ENCODE results near the gene SLC16A6.
"Not testable (repeated sequence)": the region's sequence is repeated elsewhere in the genome, so short reads cannot be mapped to it uniquely, and the experiment has no call there.

Gene SLC16A6, protein sequence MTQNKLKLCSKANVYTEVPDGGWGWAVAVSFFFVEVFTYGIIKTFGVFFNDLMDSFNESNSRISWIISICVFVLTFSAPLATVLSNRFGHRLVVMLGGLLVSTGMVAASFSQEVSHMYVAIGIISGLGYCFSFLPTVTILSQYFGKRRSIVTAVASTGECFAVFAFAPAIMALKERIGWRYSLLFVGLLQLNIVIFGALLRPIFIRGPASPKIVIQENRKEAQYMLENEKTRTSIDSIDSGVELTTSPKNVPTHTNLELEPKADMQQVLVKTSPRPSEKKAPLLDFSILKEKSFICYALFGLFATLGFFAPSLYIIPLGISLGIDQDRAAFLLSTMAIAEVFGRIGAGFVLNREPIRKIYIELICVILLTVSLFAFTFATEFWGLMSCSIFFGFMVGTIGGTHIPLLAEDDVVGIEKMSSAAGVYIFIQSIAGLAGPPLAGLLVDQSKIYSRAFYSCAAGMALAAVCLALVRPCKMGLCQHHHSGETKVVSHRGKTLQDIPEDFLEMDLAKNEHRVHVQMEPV

DNA sequence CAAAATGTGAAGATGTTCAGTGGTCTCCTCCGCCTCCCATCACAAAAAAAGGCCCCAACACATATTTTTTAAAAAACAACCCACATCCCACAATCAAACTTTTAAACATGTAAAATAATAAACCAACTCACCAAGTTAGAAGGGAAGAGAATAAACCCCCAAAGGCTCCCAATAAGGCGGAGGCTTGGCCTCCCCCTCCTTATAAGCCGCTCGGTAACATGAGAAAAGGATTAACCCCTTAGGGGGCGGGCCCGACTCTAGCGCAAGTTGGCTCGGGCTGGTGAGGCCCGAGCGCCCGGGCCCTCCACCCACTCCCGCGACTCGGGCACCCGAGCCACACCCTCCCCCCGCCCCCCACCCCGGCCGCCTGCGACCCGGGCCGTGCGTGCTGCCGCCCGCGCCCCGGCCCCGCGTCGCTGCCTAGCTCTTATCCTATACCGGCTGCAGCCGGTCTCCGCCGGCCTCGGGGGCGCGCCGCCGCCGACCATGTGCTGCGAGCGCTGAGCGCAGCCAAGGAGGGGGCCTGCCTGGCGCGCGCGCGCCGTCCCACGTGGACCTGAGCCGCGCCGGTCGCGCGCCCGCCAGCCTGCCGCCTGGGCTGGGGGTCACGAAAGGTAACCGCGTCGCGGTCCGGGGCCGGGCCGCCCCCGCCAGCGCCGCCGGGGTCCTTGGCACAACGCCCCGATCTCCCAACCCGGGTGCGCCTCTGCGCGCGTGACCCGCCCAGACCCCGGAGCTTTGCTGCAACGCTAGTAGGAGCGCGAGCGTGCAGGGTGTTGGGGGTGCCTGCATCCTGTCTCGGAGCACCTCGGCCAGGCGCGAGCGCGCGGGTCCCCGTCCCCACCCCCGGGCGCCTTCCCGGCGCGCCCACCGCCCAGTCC lies at the start of gene SLC16A6, which contains the start of gene ARSG:
Gene SLC16A6, minus strand, starts transcription at position 173 of the 881 bp plus-strand sequence. CDS start 12,807 bp downstream, outside the sequence.
Gene ARSG, plus strand, starts transcription at position 541 of the 881 bp plus-strand sequence. CDS start 15,999 bp downstream, outside the sequence.
- DNase-seq (ENCODE audit: low spot score): peak; percentile 42

DNA sequence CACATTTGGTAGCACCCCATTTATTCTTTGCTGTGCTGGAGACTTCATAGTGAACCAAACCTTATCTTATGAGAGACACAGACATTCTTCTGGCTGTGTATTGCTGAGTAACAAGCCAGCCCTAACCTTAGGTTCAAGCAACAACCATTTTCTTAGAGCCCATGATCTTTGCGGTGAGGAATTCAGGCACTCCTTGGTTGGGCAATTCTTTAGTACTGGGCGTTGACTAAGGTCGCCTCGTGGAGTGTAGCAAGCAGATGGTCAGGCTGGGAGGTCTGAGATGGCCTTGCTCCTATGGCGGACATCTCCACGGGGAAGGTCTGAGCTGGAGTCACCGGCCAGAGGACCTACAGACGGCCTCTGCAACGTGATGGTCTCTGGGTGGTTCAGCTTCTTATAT lies 43.5 kb upstream of the SLC16A6 start:
- DNase-seq (ENCODE audit: low spot score): no peak

DNA sequence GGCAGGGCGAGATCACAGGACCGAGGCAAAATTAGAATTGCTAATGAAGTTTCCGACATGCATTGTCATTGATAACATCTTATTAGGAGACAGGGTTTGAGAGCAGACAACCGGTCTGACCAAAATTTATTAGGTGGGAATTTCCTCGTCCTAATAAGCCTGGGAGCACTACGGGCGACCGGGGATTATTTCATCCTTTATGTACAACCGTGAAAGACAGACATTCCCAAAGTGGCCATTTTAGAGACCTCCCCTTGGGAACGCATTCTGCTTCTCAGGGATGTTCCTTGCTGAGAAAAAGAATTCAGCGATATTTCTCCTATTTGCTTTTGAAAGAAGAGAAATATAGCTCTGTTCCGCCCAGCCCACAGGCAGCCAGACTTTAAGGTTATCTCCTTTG lies 41.0 kb upstream of the SLC16A6 start:
- DNase-seq (ENCODE audit: low spot score): not testable (repeated sequence)

DNA sequence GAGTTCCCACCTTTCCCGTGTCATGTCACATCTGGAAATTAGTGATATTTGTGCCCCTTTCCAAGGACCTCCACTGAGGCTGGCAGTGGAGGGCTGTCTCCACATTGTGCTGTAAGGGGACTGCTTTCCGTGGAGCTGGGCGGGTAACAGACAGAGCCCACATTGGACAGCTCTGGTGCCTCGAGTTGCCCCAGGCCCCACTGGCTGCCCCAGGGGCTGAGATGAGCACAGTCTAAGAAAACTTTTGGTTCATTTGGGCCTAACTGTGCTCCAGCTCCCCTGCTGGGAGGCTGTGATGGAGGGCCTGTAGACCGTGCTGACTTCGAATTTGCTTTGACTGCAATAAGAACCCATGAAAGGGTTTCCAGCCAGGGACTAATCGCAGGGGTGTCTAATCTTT lies 38.4 kb upstream of the SLC16A6 start:
- no peak for DNase-seq (ENCODE audit: low spot score)

DNA sequence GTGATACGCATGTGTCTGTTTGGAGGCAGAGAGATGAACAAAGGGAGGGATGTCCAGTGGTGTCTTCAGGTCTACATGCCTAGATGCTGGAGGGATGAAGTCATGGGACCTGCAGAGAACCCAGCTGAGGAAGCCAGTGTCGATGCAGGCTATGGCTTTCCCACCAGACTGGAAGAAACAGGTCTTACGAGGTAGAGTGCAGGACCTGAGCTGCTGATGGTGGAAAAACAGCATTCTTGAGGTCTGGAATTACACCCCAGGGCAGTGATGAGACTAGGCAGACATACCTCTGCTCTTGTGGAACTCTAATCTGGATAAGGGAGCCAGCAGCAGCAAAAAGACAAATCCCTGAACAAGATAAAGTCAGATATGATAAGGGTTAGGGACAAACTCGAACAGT lies 37.7 kb upstream of the SLC16A6 start:
- no peak for DNase-seq (ENCODE audit: low spot score)

DNA sequence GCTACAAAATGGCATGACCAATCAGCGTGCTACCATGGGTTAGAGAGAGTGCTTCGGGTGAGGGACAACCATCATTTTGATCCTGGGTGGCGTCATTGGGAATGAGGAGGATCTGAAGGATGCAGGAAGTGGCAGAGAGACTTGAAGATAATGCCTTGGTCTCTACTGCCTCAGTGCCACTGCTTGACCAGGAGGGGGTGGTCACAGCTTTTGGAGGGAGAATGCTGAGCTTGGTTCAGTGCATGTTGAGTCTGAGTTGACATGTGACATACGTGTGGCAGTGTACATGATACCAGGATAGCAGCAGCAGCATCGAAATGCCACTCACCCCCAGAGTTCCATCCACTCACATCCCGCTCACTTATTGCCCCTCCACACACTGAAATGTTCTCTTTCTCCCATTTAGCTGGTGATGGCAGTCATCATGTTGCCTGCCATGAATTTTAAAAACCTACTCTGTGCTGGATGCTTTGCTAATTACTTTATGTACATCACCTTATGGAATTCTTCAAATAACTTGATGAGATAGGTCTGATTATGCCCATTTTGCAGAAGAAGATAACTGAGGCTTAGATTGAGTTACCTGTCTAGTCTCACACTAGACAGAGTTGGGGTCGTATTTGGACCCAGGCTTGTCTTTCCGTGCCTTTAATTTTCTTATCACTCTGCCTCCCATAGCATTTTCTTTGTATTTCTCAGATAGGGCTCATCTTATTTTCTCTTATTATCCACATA lies 37.1 kb upstream of the SLC16A6 start:
- DNase-seq (ENCODE audit: low spot score): no peak

DNA sequence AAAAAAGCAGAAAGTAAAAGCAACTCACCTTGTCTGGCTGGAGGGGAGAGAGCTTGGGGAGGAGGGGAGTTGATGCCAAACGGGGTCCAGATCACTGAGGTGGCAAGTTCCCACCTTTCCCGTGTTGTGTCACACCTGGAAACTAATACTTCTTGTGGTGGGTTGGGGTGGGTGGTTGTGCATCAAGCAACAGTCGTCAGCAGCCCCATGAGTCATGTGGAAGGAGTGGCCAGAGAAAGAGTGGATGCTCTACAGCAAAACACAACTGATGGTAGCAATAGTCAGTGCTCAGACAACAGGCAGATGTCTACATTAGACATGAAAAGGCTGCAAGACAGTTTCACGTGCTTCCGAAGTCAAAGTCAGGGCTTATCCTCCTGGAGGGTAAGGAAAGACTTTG lies 35.8 kb upstream of the SLC16A6 start:
- DNase-seq (ENCODE audit: low spot score): no peak

DNA sequence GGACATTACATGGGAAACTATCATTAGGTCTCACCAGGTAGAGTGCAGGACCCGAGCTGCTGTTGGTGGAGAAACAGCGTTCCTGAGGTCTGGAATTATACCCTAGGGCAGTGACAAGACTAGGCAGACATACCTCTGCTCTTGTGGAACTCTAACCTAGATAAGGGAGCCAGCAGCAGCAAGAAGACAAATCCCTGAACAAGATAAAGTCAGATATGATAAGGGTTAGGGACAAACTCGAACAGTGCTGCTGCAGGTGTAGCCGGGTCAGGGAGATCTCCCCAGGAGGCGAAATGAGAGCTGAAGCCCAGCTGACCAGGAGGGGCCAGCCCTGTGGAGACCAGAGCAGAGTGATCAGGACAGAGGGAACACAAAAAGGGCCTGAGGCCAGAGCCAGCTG lies 35.0 kb upstream of the SLC16A6 start:
- DNase-seq (ENCODE audit: low spot score): no peak

DNA sequence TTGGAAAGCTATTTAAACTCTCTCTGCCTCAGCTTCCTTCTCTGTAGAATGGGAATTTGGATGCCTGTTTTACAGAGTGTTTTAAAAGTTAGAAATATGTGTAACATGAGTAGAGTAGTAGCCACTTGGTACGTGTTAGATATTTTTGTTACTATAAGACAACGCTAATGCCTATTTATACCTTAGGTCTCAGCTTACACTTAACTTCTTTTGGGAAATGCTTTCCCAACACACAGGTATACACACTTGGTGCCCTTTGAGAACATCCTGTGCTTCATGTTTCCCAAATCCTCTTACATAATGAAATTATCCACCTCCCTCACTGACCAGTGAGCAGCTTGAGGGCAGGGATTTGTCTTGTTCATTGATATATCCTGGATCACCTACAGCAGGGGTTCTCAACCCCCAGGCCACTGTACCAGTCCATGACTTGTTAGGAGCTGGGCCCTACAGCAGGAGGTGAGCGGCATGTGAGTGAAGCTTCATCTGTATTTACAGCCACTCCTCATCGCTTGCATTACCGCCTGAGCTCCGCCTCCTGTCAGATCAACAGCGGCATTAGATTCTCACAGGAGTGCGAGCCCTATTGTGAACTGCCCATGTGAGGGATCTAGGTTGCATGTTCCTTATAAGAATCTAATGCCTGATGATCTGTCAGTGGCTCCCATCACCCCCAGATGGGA lies 33.9 kb upstream of the SLC16A6 start:
- DNase-seq (ENCODE audit: low spot score): no peak

DNA sequence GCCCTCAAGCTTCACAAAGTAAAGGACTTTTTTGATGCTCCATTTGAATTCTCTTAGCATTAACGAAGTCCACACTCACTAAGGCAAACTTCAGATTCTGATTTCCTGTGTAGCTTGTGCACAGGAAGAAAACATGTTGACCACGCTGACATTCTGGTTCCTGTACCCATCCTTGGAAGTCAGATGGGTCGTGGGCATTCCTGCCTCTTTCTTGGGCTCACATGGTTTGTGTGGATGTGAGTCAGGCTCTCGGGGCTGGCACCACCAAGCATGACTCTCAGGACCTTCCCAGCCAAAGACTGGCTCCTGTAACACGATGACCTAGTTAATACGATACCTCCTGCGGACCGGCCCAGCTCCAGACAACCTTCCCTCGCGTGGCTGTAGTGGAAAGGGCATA lies 33.2 kb upstream of the SLC16A6 start:
- no peak for DNase-seq (ENCODE audit: low spot score)

DNA sequence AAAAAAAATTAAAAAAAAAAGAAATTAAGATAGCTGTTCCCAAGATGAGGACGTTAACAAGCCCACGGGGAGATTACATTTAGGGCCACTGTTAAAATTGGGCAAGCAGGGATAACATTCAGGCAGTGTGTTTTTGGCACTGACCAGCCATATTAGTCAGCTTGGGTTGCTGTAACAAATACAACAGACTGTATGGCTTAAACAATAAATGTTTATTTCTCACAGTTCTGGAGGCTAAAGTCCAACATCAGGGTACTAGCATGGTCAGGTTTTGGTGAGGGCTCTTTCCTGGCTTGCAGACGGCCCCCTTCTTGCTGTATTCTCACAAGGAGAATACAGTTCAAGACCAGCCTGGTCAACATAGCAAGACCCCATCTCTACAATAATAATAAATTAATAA lies 31.7 kb upstream of the SLC16A6 start:
- DNase-seq (ENCODE audit: low spot score): no peak

DNA sequence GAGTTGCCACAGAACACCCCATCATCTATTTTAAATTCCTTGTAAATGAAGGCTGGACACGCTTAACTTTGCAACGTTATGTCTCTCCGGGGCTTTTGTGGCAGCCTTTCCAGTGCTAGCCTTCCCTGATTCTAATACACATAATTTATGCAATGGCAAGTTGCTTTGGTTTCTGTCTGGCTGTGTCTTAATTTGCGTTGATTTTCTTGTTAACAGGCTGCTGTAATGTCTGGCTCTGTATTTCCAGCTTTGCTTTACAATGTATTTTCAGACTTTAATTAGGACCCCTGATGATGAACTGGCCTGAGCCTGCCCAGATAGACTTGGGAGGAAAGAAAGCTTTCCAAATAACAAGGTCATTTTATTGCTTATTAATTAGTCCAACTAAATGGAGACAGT lies 30.6 kb upstream of the SLC16A6 start:
- no peak for DNase-seq (ENCODE audit: low spot score)

DNA sequence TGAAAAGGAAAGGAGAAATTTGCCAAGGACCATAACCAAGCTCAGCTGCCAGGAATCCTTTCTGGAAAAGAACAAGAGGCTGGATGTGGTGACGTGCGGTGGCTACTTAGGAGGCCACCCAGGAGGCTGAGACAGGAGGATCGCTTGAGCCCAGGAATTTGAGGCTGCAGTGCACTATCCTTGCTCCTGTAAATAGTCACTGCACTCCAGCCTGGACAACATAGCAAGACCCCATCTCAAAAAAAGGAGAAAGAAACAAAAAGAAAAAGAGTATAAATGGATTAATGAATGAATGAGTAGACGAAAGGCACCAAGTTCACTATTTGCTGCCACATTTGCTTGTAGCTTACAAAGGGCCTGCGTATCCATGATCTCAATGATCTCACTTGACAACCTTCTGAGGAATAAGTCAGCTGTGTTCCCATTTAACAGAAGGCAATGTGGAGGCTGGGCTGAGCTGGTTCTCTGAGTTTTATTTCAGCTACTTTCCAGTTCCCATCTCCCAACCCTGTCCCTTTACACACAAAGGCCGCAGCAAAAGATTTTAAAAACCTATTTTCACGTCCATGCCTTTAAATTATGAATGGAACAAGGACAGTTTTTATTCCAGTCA lies 30.1 kb upstream of the SLC16A6 start:
- no peak for DNase-seq (ENCODE audit: low spot score)

DNA sequence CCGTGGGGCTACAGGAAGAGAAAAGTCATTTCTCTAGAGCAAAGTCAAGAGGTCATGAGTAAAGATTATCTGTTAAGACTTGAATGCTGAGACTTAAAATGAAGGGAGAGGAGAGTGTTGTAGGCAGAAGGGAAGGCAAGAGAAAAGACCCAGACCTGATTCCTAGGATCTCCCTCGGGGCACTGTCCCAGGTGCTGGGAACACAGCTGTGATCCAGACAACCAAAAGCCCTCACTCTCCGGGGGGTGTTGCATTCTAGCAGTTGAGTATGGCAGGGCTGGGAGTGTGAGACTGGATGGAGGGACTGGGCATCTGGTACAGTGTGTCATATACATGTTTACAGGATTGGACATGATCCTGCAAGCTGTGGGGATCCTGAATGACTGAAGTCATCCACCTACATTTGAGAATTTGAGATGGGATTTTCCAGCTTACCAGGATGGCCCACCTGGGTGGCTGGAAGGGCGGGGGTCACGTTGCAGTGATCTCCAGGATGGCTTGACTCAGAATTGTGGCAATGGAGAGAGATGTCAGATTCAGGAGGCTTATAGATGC lies 29.5 kb upstream of the SLC16A6 start:
- no peak for DNase-seq (ENCODE audit: low spot score)

DNA sequence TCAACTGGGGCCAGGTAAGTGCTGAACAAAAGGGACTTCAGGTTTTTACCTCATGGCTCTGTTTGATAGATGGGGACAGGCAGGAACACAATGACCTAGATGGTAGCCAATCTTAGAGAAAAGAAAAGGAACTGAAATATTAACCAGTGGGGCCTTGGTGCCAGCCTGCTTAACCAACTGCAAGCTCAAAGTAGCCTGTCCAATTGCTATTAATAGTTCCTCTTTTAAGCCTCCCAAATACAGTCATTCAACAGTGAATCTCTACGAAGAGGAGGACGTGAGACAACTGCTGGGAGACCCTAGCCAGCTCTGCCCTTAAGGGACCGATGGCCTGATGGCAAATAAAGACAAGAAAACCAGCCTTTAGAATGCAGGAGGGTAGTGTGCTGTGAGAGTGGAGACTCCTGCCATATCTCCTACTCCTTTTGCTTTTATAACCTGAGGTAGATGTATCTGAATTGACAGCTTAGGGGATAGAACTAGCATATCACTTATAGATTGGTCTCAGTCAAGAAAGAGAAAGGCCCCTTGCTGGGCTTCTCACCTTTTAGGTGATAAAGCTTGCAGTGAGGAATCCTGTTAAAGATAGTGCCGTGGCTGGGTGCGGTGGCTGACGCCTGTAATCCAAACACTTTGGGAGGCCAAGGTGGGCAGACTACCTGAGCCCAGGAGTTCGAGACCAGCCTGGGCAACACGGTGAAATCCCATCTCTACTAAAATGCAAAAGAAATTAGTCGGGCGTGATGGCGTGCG lies 28.7 kb upstream of the SLC16A6 start:
- DNase-seq (ENCODE audit: low spot score): no peak

DNA sequence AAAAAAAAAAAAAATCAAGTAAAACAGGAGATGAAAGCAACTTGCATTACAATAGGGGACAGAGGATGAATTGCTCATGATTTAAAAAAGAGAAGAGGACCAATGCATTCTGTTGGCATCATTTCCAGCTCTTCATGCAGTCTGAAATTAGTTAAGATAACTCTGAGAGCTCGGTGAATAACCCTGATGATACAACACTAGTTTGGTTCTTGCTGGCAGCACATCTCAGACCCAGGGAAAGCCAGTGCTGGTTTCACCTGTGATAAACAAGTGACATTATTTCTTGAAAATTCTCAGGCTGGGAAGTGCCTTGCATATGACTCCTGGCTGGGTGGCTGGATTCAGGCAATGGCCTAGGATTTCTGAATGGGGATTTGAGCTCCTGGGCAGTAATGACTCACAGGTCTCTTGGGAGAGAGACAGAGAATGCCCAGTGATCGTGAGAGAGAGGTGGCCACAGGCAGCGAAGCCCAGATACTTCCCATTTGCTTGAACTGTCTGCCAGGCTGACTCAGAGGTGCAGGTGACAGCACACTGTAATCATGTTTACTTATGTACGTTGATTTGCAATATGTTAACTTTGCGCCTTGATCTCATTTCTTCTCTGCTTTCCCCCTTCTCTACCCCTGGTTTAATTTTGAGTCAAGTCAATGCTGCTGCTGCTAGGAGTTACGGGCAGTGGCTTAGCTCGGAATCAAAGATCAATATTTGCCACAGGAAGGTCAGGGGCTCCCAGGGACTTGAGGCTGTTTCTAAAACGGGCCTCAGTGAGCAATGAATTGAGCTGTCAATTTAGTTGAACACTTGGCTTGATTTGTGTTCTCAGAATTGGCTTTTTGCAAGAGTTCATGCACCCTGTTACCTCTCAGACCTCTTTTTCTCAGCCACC lies 27.4 kb upstream of the SLC16A6 start:
- peak; percentile 72 for DNase-seq (ENCODE audit: low spot score)

DNA sequence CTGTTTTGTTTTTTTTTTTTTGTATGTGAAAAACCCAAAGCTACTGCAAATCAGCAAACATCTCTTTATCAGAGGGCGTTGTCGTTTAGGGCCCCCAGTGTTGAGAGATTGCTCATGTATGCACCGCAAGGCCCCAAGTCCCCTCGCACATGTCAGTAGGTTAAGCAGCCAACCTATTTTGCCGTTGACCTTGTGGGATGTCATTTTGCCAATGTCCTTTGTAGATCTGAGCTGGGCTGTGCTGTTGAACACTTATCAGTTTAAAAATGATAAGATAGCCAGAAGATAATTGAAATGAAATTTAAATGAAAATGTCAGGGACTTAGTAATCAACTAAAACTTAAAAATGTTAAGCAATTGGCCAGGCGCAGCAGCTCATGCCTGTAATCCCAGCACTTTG lies 26.5 kb upstream of the SLC16A6 start:
- DNase-seq (ENCODE audit: low spot score): no peak

DNA sequence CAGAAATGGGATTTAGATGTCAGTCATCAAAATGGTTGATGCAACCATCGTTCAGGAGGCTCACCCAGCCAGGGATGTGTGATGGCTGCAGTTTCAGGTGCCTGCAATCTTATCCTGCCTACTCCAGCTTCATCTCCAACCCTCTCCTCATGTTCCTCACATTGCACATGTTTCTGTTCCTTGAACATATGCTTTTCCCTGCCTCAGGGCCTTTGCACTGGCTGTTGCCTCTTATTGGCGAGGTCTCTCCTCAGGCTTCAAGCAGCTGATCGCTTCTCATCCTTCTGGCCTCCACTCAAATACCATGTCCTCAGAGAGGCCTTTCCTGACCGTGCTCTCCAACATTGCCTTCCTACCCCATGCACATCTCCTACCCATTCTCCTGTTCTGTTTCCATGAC lies 25.0 kb upstream of the SLC16A6 start:
- DNase-seq (ENCODE audit: low spot score): no peak
